ENCODE measurements around the gene OLIG1. TPM values are rescaled to one million over a fixed set of nuclear protein-coding genes. Genes with fewer than 3 reads are reported as not detected.

The OLIG1 gene
- total RNA-seq, 1 donor from 2014 or later = not detected

GRCh38 chr21:33105088-33105487, 35.1 kb downstream of the OLIG1 start:
- DNase-seq = no peak

GRCh38 chr21:33108228-33108627, 38.3 kb downstream of the OLIG1 start:
- no peak for DNase-seq

- no peak for DNase-seq
Observed at GRCh38 chr21:33109574-33110339, 39.8 kb downstream of the OLIG1 start.

GRCh38 chr21:33110340-33110715, 40.4 kb downstream of the OLIG1 start:
- no peak for DNase-seq

GRCh38 chr21:33111577-33111976, 41.6 kb downstream of the OLIG1 start:
- DNase-seq = no peak

- DNase-seq = no peak
Observed at GRCh38 chr21:33112151-33112550, 42.2 kb downstream of the OLIG1 start.

- no peak for DNase-seq
Observed at GRCh38 chr21:33112681-33113080, 42.7 kb downstream of the OLIG1 start.

GRCh38 chr21:33113131-33113530, 43.2 kb downstream of the OLIG1 start:
- no peak for DNase-seq

- no peak for DNase-seq
Observed at GRCh38 chr21:33114276-33114675, 44.3 kb downstream of the OLIG1 start.

GRCh38 chr21:33115631-33116510, 45.9 kb downstream of the OLIG1 start:
- DNase-seq = no peak

- DNase-seq = no peak
Observed at GRCh38 chr21:33116676-33117075, 46.7 kb downstream of the OLIG1 start.

GRCh38 chr21:33117101-33117888, 47.4 kb downstream of the OLIG1 start:
- no peak for DNase-seq

Other genes with a start within 250 kb of the OLIG1 start
- gene OLIG2, start 44.2 kb upstream of the OLIG1 start, total RNA-seq = not detected in 2 replicates
- 12.4 and 19.4 TPM in 2 replicates for gene IFNAR2, start 159.8 kb downstream of the OLIG1 start, total RNA-seq
- 55.0 and 55.5 TPM in 2 replicates for gene IL10RB, start 196.2 kb downstream of the OLIG1 start, total RNA-seq

Data from dermis blood vessel endothelial cell (primary cell).